B cell (primary cell): ENCODE data around the gene HMGB4.

ENCODE experiments used
- CTCF ChIP-seq: fragments of 200-600 bp; IDR thresholded peaks from one replicate; pipeline ENCODE4 v1.8.0; 2022; ENCODE audit warnings: antibody characterized with exemption, mild to moderate bottlenecking
- EZH2 ChIP-seq: IDR thresholded peaks from 2 replicates; pipeline ENCODE4 v1.6.1; 2012; ENCODE audit warnings: borderline replicate concordance, low read depth, mild to moderate bottlenecking, moderate library complexity, low read length; ENCODE audit not compliant: insufficient read depth, poor library complexity, severe bottlenecking

- no peak for TF ChIP-seq CTCF
- TF ChIP-seq EZH2 = no peak
Observed at GRCh38 chr1:33893147-33893830, 29.4 kb downstream of the HMGB4 start.
